H1 (cell line): Measurements from ENCODE around the gene BRD1.

Experiments used
- RNF2 ChIP-seq: fragments of 200-900, 300-1000 bp; sonication (generic); IDR thresholded peaks from 2 replicates; pipeline ENCODE4 v1.7.1; 2016; ENCODE audit warnings: borderline replicate concordance, low read depth, mild to moderate bottlenecking, antibody characterized with exemption, low read length; ENCODE audit not compliant: poor library complexity, severe bottlenecking; ENCODE audit errors: missing control alignments
- SP1 ChIP-seq: IDR thresholded peaks from 2 replicates; pipeline ENCODE4 v1.6.1; 2011; ENCODE audit warnings: low read depth, low read length
- ZNF274 ChIP-seq: IDR thresholded peaks from 2 replicates; pipeline ENCODE4 v1.7.0; 2012; ENCODE audit warnings: low read length, borderline replicate concordance; ENCODE audit errors: extremely low read depth

- TF ChIP-seq SP1 (no peak), ZNF274 (no peak), RNF2 (no peak)
Observed at GRCh38 chr22:49756201-49756600, 71.5 kb downstream of the BRD1 start.
